ENCODE measurements around the gene SLC17A9.

Gene SLC17A9

GRCh38 chr20:63005365-63005861, 52.9 kb downstream of the SLC17A9 start:
- no peak for DNase-seq (ENCODE audit: low spot score)

DNA sequence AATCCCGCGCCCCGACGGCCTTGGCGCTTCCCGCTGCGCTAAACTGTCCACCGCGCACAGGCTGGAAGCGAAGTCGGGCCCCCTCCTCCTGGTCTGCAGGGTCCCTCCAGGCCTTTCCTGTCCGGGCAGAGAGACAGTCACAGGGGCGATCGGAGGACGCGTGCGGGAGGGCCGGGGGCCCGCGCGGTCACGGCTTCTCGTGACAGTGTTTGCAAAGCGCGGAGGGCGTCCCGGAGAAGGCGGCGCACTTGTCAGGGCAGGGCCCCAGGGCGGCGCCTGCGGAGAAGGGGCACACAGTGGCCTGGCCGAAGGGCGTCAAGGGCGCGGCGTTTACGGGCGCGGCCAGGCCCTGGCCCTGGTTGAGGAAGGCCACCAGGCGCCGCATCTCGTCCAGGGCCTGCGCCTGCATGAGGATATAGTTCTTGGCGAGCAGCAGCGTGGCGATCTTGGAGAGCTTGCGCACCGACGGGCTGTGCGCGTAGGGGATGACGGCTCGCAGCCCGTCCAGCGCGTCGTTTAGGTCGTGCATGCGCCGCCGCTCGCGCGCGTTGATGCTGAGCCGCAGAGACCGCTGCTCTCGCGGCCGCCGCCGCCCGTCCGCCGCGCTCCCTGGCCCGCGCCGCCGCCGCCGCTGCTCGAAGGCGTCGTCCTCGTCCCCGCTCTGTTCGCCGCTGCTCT, 53.5 kb downstream of the SLC17A9 start:
- no peak for DNase-seq (ENCODE audit: low spot score)

GRCh38 chr20:63006540-63007359, 54.2 kb downstream of the SLC17A9 start, which contains the start of gene BHLHE23:
TSS of gene BHLHE23 (minus strand) at chr20:63006964. CDS start at chr20:63006774, 190 bp downstream.
- DNase-seq (ENCODE audit: low spot score) = no peak

DNA sequence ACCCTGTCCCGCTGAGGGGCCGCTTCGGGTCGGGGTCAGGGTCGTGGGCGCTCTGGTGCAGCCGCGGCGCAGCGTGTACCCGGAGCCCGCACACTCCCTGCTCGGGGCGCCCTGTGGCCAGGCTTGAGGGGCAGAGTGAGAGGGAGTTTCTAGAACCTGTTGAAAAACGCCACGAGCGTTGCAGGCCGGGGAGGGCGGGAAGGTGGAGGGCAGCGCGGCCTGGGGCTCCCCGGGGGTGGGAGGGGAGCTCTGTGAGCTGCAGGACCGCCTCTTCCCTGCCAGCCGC, 54.8 kb downstream of the SLC17A9 start:
- DNase-seq (ENCODE audit: low spot score) = no peak

- no peak for DNase-seq (ENCODE audit: low spot score)
These were observed 55.4 kb downstream of the SLC17A9 start for GRCh38 chr20:63007646-63008488.

DNA sequence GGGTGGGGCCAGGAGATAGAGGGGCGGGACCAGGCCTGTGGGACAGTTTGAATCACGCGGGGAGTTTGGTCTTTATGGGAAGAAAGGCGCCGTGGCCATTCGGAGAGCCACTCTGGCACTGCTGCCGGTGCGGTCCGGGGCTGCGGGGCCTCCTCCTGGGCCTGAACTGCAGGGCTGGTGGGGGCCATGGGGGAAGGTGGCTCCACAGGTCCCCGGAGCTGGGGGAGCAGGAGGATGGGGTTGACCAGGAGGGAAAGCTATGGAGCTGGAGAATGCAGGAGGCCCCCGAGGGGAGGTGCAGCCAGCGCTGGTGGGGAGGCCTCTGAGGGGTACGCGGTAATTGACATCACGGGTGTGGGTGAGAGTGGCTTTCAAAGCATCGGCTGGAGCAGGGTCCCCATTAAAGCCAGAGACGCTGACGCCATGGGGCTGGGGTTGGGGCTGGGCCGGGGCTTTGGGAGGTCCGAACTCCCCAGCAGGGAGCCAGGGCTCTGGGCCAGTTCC, 56.1 kb downstream of the SLC17A9 start:
- no peak for DNase-seq (ENCODE audit: low spot score)

DNA sequence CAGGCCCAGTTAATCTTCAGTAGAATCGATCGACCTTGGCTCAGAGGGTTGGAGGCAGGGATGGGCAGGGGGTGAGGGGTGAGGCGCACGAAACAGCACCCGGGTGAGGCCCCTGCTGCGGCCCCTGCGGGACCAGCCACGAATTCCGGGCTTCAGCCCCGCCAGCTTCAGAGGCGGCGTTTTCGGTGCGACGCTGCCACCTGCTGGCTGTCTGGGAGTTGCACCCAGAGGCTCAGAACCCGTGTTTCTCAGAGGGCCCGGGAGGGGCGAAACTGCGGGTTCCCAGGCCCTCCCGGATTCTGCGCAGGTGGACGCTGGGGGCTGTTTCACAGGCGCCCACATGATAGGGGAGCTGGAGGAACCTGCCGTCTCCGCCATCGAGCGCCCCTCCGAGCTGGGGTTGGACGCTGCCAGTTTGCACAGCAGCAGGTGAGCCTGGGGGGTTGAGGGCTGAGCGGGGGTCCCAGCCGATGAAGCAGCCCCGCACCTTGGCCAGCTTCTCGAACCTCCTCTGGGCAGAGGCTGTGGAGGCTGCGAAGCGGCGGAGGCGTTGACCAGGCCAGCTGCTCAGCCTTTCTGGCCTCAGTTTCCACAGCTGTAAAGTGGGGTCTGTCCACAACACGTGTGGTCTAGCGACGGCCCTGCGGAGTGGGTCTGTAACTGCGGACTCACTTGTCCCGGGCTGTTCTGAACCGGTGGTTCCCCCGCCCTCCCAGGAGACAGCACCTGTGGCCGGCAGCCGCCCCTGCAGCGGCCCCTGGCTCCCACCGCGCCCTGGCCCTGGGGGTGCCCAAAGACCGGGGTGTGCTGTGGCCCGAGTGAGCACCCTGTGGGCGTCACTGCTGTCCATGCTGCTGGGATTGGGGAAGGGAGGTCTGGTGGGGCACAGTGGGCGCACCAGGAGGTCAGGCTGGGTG, 56.8 kb downstream of the SLC17A9 start:
- peak; percentile 68 for DNase-seq (ENCODE audit: low spot score)

GRCh38 chr20:63009988-63010769, 57.7 kb downstream of the SLC17A9 start:
- peak; percentile 95 for DNase-seq (ENCODE audit: low spot score)

DNA sequence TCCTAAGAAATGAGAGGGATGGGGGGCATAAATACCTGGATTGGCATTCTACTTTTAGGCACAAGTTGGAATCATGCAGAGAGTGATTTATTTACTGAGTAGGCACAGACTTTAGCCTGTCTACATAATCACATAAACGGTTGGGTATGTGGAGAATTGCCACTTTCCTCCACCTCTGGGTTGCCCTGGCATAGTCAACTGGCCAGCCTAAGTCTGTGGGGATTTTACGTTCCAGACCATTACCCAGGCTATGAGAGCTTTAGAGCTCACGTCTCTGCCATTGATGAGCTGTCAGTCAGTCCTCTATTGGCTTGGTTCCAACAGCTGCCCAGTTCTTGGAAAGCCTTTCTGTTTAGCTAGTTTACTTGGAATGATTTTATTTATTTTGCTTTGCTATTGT, 59.3 kb downstream of the SLC17A9 start:
- no peak for DNase-seq (ENCODE audit: low spot score)

DNA sequence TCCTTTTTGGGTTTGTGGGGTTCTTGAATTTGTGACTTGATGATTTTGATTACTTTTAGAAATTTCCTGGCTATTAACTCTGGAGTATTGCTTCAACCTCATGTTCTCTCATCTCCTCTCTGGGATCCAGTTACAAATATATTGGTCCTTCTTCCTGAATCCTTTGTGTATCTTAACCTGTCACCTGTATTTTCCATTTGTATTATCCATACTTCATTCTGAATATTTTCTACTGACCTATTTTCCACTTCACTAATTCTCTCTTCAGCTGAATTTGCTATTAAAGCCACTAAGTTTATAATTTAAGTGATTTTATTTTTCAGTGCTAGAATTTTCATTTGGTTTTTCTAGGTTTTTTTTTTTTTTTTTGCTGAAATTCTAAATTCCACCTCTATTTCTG, 60.7 kb downstream of the SLC17A9 start:
- no peak for DNase-seq (ENCODE audit: low spot score)

GRCh38 chr20:63014287-63014686, 61.8 kb downstream of the SLC17A9 start:
- DNase-seq (ENCODE audit: low spot score) = no peak

- peak; percentile 89 for DNase-seq (ENCODE audit: low spot score)
These were observed 62.2 kb downstream of the SLC17A9 start for GRCh38 chr20:63014710-63015109.

DNA sequence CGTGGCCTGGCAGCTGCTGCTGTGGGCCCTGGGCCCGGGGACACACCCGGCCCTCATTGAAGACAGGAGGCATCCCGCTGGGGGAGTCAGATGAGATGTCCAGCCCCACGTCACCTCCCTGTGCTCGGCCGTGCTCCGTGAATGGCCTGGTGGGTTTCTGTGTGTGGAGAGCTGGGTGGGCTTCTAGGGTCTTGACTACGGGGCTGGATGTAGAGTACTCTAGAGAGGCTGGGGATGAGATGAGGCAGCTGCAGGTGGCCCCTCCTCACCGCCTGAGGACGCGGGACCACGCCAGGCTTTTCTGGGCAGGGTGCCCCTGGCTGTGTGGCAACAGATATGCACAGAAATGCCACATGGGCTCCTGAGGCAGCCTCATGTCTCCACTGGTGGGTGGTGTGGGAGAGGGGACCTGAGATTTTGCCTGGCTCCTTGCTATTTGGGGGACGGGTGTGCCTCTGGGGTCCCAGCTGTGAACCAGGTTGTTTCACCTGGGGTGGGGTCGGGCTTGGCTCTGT, 62.7 kb downstream of the SLC17A9 start:
- DNase-seq (ENCODE audit: low spot score) = no peak

GRCh38 chr20:63015662-63016361, 63.3 kb downstream of the SLC17A9 start:
- no peak for DNase-seq (ENCODE audit: low spot score)

DNA sequence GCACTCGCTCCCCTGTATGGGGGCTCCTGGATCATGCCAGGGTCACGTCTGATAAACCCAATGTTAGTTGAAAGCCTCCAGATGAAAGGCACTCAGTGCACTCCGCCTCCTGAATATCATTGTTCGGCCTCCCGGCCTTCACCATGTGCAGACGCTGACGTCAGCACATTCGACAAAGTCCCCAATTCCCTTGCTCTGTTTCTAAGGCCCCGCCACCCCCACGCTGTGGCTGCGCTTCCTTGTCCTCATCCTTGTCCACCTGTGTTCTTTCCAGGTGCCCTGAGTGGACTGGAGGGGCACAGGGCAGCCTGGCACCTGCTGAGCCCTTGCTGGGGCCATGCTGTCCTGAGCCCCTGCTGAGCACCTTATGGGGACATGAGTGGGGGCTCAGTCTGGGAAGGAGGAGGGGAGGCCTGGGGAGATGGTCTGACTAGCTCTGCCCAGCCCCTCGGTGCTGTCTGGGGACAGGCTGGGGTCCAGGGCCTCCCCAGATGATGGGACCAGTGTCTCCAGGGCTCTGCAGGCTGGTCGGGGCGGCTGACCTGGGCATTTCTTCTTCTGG, 64.1 kb downstream of the SLC17A9 start:
- no peak for DNase-seq (ENCODE audit: low spot score)

DNA sequence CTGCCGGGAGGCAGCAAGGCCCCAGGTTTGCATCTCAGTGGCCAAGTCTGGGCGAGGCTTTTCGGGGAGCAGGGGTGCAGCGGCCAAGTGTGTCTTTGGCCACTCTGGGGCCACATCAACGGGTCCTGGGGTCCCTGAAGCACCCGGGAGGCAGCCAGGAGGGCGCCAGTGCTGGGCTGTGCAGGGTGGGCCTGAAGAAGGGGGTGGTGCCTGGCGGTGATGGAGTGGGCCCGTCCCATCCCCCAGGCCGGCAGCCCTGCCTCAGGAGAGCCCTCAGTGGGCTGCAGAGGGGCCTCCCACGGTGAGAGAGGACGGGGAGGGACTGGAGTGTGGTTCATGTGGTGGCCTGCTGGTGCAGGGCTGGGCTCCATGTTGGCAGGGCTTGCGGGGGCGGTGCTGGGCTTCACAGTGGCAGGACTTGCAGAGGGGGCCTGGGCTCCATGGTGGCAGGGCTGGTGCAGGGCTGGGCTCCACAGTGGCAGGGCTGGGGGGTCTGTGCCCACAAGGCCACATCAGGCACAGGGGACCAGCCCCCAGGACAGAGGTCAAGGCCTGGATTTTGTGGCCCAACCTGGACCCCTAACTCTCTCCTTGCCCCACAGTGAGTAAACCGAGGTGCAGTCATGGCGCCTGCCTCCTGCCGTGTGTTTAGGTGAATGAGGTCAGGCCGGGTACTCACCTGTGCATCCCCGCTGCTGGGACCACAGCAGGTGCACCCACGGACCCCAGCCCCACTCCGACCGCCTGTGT, 64.7 kb downstream of the SLC17A9 start:
- DNase-seq (ENCODE audit: low spot score) = no peak

DNA sequence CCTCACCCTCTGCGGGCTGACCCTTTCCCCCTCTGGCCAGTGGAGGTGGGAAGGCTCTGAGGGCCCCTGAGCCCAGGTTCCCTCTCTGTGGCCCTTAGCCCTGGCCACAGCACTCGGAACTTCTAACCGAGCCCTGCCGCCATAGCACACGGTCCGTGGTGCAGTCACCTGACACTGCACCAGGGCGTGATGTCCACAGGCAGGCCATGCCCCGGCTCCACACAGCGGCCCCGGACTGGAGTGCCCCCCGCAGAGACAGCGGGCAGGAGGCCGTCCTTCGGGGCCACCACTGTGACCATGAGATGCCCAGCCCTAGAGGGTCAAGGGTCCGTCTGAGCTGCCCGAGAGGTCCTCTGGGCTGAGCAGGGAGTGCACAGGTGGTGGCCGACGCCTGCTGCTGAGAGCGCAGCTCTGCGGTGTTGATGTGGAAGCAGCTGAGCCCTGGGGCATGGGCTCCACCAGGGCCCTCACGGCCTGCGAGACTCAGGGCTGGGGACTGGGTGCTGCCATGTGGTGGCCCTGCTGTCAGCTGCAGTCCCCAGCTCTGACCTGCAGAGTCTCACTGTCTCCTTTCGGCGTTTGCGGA, 65.4 kb downstream of the SLC17A9 start:
- no peak for DNase-seq (ENCODE audit: low spot score)
